NCI-H748 treated with DMSO at 0.1 percent for 48 hours (cell line): ENCODE results near the gene CROCC.
A peak's percentile ranks its signal among the peaks of the same experiment; 100 is the strongest.

Source experiments
- DNase-seq: peaks from one replicate; lab custom pipeline; 2025; lab: John Stamatoyannopoulos, UW

CROCC gene

GRCh38 chr1:16986560-16986959, 64.8 kb downstream of the CROCC start:
- no peak for DNase-seq

- no peak for DNase-seq
Observed at GRCh38 chr1:16986962-16987361, 65.2 kb downstream of the CROCC start.

- DNase-seq, result no peak
Observed at GRCh38 chr1:16988210-16988609, 66.5 kb downstream of the CROCC start.

- DNase-seq, result no peak
Observed at GRCh38 chr1:16989676-16990391, 68.1 kb downstream of the CROCC start.

- DNase-seq, result no peak
Observed at GRCh38 chr1:16991571-16991970, 69.8 kb downstream of the CROCC start.

GRCh38 chr1:16992102-16992501, 70.4 kb downstream of the CROCC start:
- DNase-seq, result no peak

GRCh38 chr1:16992675-16993074, 70.9 kb downstream of the CROCC start:
- DNase-seq, result no peak

- DNase-seq, result no peak
Observed at GRCh38 chr1:16993521-16994038, 71.8 kb downstream of the CROCC start.

GRCh38 chr1:16996845-16997244, 75.1 kb downstream of the CROCC start:
- DNase-seq, result no peak

- DNase-seq, result no peak
Observed at GRCh38 chr1:16998589-16998988, 76.9 kb downstream of the CROCC start.

- no peak for DNase-seq
Observed at GRCh38 chr1:16999863-17000262, 78.1 kb downstream of the CROCC start.

GRCh38 chr1:17001760-17002523, 80.2 kb downstream of the CROCC start:
- no peak for DNase-seq

GRCh38 chr1:17002524-17002902, 80.8 kb downstream of the CROCC start:
- no peak for DNase-seq

- no peak for DNase-seq
Observed at GRCh38 chr1:17004466-17005364, 83.0 kb downstream of the CROCC start.

- DNase-seq, result no peak
Observed at GRCh38 chr1:17005365-17005740, 83.6 kb downstream of the CROCC start.

- no peak for DNase-seq
Observed at GRCh38 chr1:17007121-17007520, 85.4 kb downstream of the CROCC start.

- no peak for DNase-seq
Observed at GRCh38 chr1:17008208-17008855, 86.6 kb downstream of the CROCC start.

- DNase-seq, result no peak
Observed at GRCh38 chr1:17009706-17010105, 88.0 kb downstream of the CROCC start.

- no peak for DNase-seq
Observed at GRCh38 chr1:17011092-17011438, 89.3 kb downstream of the CROCC start.

GRCh38 chr1:17011439-17012307, 89.9 kb downstream of the CROCC start, which contains the start of gene ATP13A2:
Gene ATP13A2, minus strand, starts transcription at chr1:17011928. Its CDS starts 190 bp downstream, at chr1:17011738.
- DNase-seq, result peak; percentile 52
